ENCODE measurements around the gene CAPS2. TPM values are rescaled to one million over a fixed set of nuclear protein-coding genes. Genes with fewer than 3 reads are reported as not detected.

The CAPS2 gene
- total and polyA plus RNA-seq, 4 donors, result 0.91 to 3.1 (median 1.4) TPM

DNA sequence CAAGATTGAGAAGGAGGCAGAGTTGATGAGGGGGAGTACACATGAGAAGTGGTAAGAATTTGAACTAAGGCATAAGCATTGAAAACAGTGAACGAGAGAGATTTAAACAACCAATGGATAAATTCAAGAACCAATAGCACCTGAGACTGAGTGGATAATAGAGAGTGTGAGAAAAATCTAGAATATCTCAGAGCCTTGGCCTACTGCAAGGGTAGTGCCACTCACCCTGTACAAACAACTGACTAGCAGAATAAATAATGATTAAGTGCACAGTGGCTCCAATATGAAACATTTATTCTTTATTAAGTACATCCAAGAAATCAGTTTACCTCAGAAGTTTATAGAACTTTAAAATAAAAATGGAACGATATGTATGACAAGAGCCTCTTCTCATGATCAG is 54.4 kb downstream of the CAPS2 start:
- WGBS, result 86% methylated on average over 2 of the region's 2 CpGs
- H3K9ac ChIP-seq (ENCODE audit: low read depth in 1 of 2, low read length in 2 of 2), result no peak overlapping the region
- H3K36me3 ChIP-seq (ENCODE audit: control insufficient read depth in 4 of 4, insufficient read depth in 3 of 4, low read depth in 1 of 4, low read length in 3 of 4), result no peaks in the 10 kb centered on the region
- TF ChIP-seq FOXA1 (IDR thresholded peaks at IDR 0.05), result no peak
- TF ChIP-seq, protein P1, sequence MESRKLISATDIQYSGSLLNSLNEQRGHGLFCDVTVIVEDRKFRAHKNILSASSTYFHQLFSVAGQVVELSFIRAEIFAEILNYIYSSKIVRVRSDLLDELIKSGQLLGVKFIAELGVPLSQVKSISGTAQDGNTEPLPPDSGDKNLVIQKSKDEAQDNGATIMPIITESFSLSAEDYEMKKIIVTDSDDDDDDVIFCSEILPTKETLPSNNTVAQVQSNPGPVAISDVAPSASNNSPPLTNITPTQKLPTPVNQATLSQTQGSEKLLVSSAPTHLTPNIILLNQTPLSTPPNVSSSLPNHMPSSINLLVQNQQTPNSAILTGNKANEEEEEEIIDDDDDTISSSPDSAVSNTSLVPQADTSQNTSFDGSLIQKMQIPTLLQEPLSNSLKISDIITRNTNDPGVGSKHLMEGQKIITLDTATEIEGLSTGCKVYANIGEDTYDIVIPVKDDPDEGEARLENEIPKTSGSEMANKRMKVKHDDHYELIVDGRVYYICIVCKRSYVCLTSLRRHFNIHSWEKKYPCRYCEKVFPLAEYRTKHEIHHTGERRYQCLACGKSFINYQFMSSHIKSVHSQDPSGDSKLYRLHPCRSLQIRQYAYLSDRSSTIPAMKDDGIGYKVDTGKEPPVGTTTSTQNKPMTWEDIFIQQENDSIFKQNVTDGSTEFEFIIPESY (IDR thresholded peaks at IDR 0.05), result no peak
- TF ChIP-seq TAF1 (conservative IDR thresholded peaks at IDR 0.05), result no peak
- no peak for TF ChIP-seq RAD21 (IDR thresholded peaks at IDR 0.05)
- no peak for TF ChIP-seq SP1 (IDR thresholded peaks at IDR 0.05)
- TF ChIP-seq, protein P2, sequence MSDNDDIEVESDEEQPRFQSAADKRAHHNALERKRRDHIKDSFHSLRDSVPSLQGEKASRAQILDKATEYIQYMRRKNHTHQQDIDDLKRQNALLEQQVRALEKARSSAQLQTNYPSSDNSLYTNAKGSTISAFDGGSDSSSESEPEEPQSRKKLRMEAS (IDR thresholded peaks at IDR 0.05), result no peak
- TF ChIP-seq, protein P3, sequence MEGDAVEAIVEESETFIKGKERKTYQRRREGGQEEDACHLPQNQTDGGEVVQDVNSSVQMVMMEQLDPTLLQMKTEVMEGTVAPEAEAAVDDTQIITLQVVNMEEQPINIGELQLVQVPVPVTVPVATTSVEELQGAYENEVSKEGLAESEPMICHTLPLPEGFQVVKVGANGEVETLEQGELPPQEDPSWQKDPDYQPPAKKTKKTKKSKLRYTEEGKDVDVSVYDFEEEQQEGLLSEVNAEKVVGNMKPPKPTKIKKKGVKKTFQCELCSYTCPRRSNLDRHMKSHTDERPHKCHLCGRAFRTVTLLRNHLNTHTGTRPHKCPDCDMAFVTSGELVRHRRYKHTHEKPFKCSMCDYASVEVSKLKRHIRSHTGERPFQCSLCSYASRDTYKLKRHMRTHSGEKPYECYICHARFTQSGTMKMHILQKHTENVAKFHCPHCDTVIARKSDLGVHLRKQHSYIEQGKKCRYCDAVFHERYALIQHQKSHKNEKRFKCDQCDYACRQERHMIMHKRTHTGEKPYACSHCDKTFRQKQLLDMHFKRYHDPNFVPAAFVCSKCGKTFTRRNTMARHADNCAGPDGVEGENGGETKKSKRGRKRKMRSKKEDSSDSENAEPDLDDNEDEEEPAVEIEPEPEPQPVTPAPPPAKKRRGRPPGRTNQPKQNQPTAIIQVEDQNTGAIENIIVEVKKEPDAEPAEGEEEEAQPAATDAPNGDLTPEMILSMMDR (IDR thresholded peaks at IDR 0.05; ENCODE audit: low read depth, low read length, missing input control), result no peak
- TF ChIP-seq, protein P4, sequence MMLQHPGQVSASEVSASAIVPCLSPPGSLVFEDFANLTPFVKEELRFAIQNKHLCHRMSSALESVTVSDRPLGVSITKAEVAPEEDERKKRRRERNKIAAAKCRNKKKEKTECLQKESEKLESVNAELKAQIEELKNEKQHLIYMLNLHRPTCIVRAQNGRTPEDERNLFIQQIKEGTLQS (IDR thresholded peaks at IDR 0.05), result no peak
- no peak for TF ChIP-seq HNF4A (conservative IDR thresholded peaks at IDR 0.05)
- TF ChIP-seq HNF4G (IDR thresholded peaks at IDR 0.05), result no peak
- no peak for TF ChIP-seq EGR1 (IDR thresholded peaks at IDR 0.05; ENCODE audit: low read depth in 2 of 2)
- no peak for TF ChIP-seq YY1 (IDR thresholded peaks at IDR 0.05)
- TF ChIP-seq FOXA2 (IDR thresholded peaks at IDR 0.05), result no peak
- no peak for TF ChIP-seq NR2F2 (IDR thresholded peaks at IDR 0.05)
- TF ChIP-seq, protein P5, sequence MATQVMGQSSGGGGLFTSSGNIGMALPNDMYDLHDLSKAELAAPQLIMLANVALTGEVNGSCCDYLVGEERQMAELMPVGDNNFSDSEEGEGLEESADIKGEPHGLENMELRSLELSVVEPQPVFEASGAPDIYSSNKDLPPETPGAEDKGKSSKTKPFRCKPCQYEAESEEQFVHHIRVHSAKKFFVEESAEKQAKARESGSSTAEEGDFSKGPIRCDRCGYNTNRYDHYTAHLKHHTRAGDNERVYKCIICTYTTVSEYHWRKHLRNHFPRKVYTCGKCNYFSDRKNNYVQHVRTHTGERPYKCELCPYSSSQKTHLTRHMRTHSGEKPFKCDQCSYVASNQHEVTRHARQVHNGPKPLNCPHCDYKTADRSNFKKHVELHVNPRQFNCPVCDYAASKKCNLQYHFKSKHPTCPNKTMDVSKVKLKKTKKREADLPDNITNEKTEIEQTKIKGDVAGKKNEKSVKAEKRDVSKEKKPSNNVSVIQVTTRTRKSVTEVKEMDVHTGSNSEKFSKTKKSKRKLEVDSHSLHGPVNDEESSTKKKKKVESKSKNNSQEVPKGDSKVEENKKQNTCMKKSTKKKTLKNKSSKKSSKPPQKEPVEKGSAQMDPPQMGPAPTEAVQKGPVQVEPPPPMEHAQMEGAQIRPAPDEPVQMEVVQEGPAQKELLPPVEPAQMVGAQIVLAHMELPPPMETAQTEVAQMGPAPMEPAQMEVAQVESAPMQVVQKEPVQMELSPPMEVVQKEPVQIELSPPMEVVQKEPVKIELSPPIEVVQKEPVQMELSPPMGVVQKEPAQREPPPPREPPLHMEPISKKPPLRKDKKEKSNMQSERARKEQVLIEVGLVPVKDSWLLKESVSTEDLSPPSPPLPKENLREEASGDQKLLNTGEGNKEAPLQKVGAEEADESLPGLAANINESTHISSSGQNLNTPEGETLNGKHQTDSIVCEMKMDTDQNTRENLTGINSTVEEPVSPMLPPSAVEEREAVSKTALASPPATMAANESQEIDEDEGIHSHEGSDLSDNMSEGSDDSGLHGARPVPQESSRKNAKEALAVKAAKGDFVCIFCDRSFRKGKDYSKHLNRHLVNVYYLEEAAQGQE (IDR thresholded peaks at IDR 0.05), result no peak
- TF ChIP-seq JUND (IDR thresholded peaks at IDR 0.05), result no peak
- TF ChIP-seq RXRA (IDR thresholded peaks at IDR 0.05), result no peak
- TF ChIP-seq GABPA (IDR thresholded peaks at IDR 0.05 in 1 of 2, conservative IDR thresholded peaks at IDR 0.05 in 1 of 2), result no peak
- H3K9me3 ChIP-seq (ENCODE audit: control insufficient read depth in 4 of 4, low read length in 3 of 4), result no peaks in the 10 kb centered on the region
- H3K4me3 ChIP-seq (ENCODE audit: low read depth in 1 of 3, low read length in 3 of 3), result no peak overlapping the region
- no peak for DNase-seq (ENCODE audit: low spot score)
- H3K27ac ChIP-seq (ENCODE audit: low read depth in 1 of 2, low read length in 2 of 2), result no peak overlapping the region
- H3K27me3 ChIP-seq (ENCODE audit: control insufficient read depth in 4 of 4, insufficient read depth in 4 of 4, low read length in 3 of 4), result no peaks in the 10 kb centered on the region
- no peaks in the 10 kb centered on the region for H3K4me1 ChIP-seq (ENCODE audit: control insufficient read depth in 4 of 4, insufficient read depth in 4 of 4, low read length in 3 of 4)
